H9 (cell line): ENCODE measurements around the gene DMAC2L. TPM values are rescaled to one million over a fixed set of nuclear protein-coding genes. Genes with fewer than 3 reads are reported as not detected.

Experiments used
- DNase-seq: peaks from one replicate; pipeline ENCODE4 v3.0.0-alpha.2; 2017
- H2AFZ ChIP-seq: one replicate; pipeline ENCODE4 v1.6.1; 2013; ENCODE audit warnings: mild to moderate bottlenecking, low read length, control low read depth, moderate library complexity
- H2AK5ac ChIP-seq: 2 replicates; pipeline ENCODE4 v1.6.1; 2013; ENCODE audit warnings: low read length, control low read depth, mixed read lengths; ENCODE audit not compliant: insufficient read length
- H2BK120ac ChIP-seq: one replicate; pipeline ENCODE4 v1.6.1; 2013; ENCODE audit warnings: low read depth, mild to moderate bottlenecking, low read length, control low read depth, inconsistent platforms; ENCODE audit not compliant: poor library complexity, severe bottlenecking
- H2BK12ac ChIP-seq: 2 replicates; pipeline ENCODE4 v1.6.1; 2013; ENCODE audit warnings: low read length, control low read depth, mixed read lengths, low read depth; ENCODE audit not compliant: insufficient read length
- H2BK15ac ChIP-seq: 2 replicates; pipeline ENCODE4 v1.6.1; 2013; ENCODE audit warnings: low read depth, low read length, control low read depth
- H2BK20ac ChIP-seq: one replicate; pipeline ENCODE4 v1.6.1; 2013; ENCODE audit warnings: low read depth, mild to moderate bottlenecking, low read length, control low read depth, inconsistent platforms; ENCODE audit not compliant: poor library complexity, severe bottlenecking
- H2BK5ac ChIP-seq: 2 replicates; pipeline ENCODE4 v1.6.1; 2013; ENCODE audit warnings: low read length, control low read depth, mixed read lengths; ENCODE audit not compliant: insufficient read length
- H3K14ac ChIP-seq: 2 replicates; pipeline ENCODE4 v1.6.1; 2013; ENCODE audit warnings: low read length, control low read depth; ENCODE audit not compliant: insufficient read depth
- H3K18ac ChIP-seq: 2 replicates; pipeline ENCODE4 v1.6.1; 2013; ENCODE audit warnings: low read depth, mild to moderate bottlenecking, mixed read lengths, low read length, control low read depth; ENCODE audit not compliant: insufficient read length
- H3K23ac ChIP-seq: 2 replicates; pipeline ENCODE4 v1.6.1; 2013; ENCODE audit warnings: low read length, control low read depth, mixed read lengths, low read depth; ENCODE audit not compliant: insufficient read length
- H3K23me2 ChIP-seq: 2 replicates; pipeline ENCODE4 v1.6.1; 2013; ENCODE audit warnings: low read depth, mild to moderate bottlenecking, mixed read lengths, low read length, control low read depth; ENCODE audit not compliant: insufficient read length, poor library complexity, severe bottlenecking
- H3K27ac ChIP-seq: 2 replicates; pipeline ENCODE4 v1.5.1; 2013; ENCODE audit warnings: low read length, control low read depth, mixed read lengths, low read depth; ENCODE audit not compliant: insufficient read length
- H3K27me3 ChIP-seq: 2 replicates; pipeline ENCODE4 v1.6.1; 2013; ENCODE audit warnings: low read length, control low read depth, inconsistent platforms; ENCODE audit not compliant: insufficient read depth
- H3K4ac ChIP-seq: 2 replicates; pipeline ENCODE4 v1.6.1; 2013; ENCODE audit warnings: low read depth, mild to moderate bottlenecking, control low read depth, inconsistent platforms, low read length, moderate library complexity
- H3K4me1 ChIP-seq: 2 replicates; pipeline ENCODE4 v1.6.1; 2013; ENCODE audit warnings: low read length, control low read depth, inconsistent platforms; ENCODE audit not compliant: insufficient read depth
- H3K4me2 ChIP-seq: 2 replicates; pipeline ENCODE4 v1.6.1; 2013; ENCODE audit warnings: low read length, control low read depth, mixed read lengths; ENCODE audit not compliant: insufficient read length, insufficient read depth
- H3K56ac ChIP-seq: 2 replicates; pipeline ENCODE4 v1.6.1; 2013; ENCODE audit warnings: low read depth, mild to moderate bottlenecking, mixed read lengths, low read length, control low read depth; ENCODE audit not compliant: insufficient read length
- H3K79me1 ChIP-seq: 2 replicates; pipeline ENCODE4 v1.6.1; 2013; ENCODE audit warnings: low read depth, mild to moderate bottlenecking, moderate library complexity, low read length, control low read depth, inconsistent platforms; ENCODE audit not compliant: insufficient read depth, poor library complexity, severe bottlenecking
- H3K79me2 ChIP-seq: 2 replicates; pipeline ENCODE4 v1.6.1; 2013; ENCODE audit warnings: low read length, control low read depth, inconsistent platforms; ENCODE audit not compliant: insufficient read depth
- H3K9ac ChIP-seq: 2 replicates; pipeline ENCODE4 v1.6.1; 2013; ENCODE audit warnings: low read length, control low read depth, mixed read lengths; ENCODE audit not compliant: insufficient read length; ENCODE audit errors: extremely low read depth
- H3K9me3 ChIP-seq: one replicate; pipeline ENCODE4 v1.6.1; 2013; ENCODE audit warnings: low read depth, low read length, inconsistent platforms; ENCODE audit not compliant: control insufficient read depth
- H3T11ph ChIP-seq: one replicate; pipeline ENCODE4 v1.6.1; 2013; ENCODE audit warnings: mild to moderate bottlenecking, low read length, control low read depth, inconsistent platforms
- H4K20me1 ChIP-seq: one replicate; pipeline ENCODE4 v1.6.1; 2013; ENCODE audit not compliant: control insufficient read depth, insufficient read length, insufficient read depth
- H4K5ac ChIP-seq: 2 replicates; pipeline ENCODE4 v1.6.1; 2013; ENCODE audit warnings: low read depth, mild to moderate bottlenecking, mixed read lengths, low read length, control low read depth; ENCODE audit not compliant: insufficient read length
- H4K8ac ChIP-seq: replicated peaks from 2 replicates; pipeline ENCODE4 v1.6.1; 2013; ENCODE audit warnings: low read length, control low read depth, mixed read lengths, low read depth; ENCODE audit not compliant: insufficient read length
- H4K91ac ChIP-seq: 2 replicates; pipeline ENCODE4 v1.6.1; 2013; ENCODE audit warnings: low read depth, mild to moderate bottlenecking, moderate library complexity, mixed read lengths, low read length, control low read depth; ENCODE audit not compliant: insufficient read length
- H3K27ac Mint-ChIP-seq, 3 experiments: 2 replicates in 2 of 3; 3 replicates in 1 of 3; pipeline ENCODE4 v1.8.0; 2020 to 2021; ENCODE audit warnings: mixed read lengths in 3 of 3, mild to moderate bottlenecking in 1 of 3, moderate library complexity in 1 of 3
- H3K27me3 Mint-ChIP-seq: 2 replicates; pipeline ENCODE4 v1.8.0; 2021; ENCODE audit warnings: low read depth, mild to moderate bottlenecking, moderate library complexity, mixed read lengths
- H3K36me3 Mint-ChIP-seq, 3 experiments: 2 replicates in 2 of 3; 3 replicates in 1 of 3; pipeline ENCODE4 v1.8.0; 2020 to 2021; ENCODE audit warnings: low read depth in 3 of 3, mixed read lengths in 3 of 3; ENCODE audit not compliant: insufficient read depth in 1 of 3
- H3K4me1 Mint-ChIP-seq, 2 experiments: 2 replicates each; pipeline ENCODE4 v1.8.0; 2020; ENCODE audit warnings: mixed read lengths in 2 of 2
- H3K4me3 Mint-ChIP-seq, 2 experiments: 2 replicates in 1 of 2; 3 replicates in 1 of 2; pipeline ENCODE4 v1.8.0; 2020 to 2021; ENCODE audit warnings: mild to moderate bottlenecking in 2 of 2, mixed read lengths in 2 of 2, moderate library complexity in 1 of 2
- H3K9me3 Mint-ChIP-seq, 2 experiments: 2 replicates in 1 of 2; 3 replicates in 1 of 2; pipeline ENCODE4 v1.8.0; 2020; ENCODE audit warnings: mild to moderate bottlenecking in 2 of 2, mixed read lengths in 2 of 2, moderate library complexity in 1 of 2
- total RNA-seq: library from RNA; stranded (reverse); gene quantifications from 2 replicates; pipeline ENCODE4 v1.2.1, GENCODE V29; 2021
- TF ChIP-seq, protein P1 (sequence below): fragments of 200-600 bp; sonication (generic); conservative IDR thresholded peaks from 3 replicates; pipeline ENCODE4 v1.8.0; 2021; ENCODE audit warnings: antibody characterized with exemption, mild to moderate bottlenecking

Gene DMAC2L
- total RNA-seq, 1 experiment from 2014 or later: 22.4 TPM

DNA sequence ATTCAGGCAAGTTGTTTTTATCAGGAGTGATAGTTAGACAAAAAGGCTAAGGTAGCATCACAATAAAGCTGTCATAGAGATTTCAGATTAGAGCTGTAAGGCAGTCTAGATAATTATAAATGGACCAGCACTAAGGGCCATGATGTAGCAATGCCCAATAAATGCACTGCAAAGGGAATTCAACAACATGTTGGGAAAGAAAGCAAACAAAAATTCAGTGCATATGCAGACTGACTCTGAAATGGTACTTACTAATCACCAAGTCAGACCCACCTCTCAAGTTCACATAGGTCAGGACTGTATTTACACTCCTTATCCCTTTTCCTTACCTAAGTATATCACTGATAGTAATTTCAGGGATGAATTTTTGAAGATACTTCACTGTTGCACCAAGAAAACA lies 47.1 kb upstream of the DMAC2L start:
- H3K4me1 Mint-ChIP-seq: no peaks in the 10 kb centered on the region
- H2BK5ac ChIP-seq: no peak overlapping the region
- H3K9me3 ChIP-seq: no peaks in the 10 kb centered on the region
- H3T11ph ChIP-seq: no peak overlapping the region
- no peaks in the 10 kb centered on the region for H3K9me3 Mint-ChIP-seq
- H2AK5ac ChIP-seq: no peak overlapping the region
- no peak overlapping the region for H3K27ac ChIP-seq
- H3K4me2 ChIP-seq: no peak overlapping the region
- H4K5ac ChIP-seq: no peak overlapping the region
- H3K27me3 ChIP-seq: no peaks in the 10 kb centered on the region
- no peak overlapping the region for H3K56ac ChIP-seq
- peaks cover 1 to 39% (median 13%) of the 10 kb centered on the region in 3 experiments; a peak in 5 of 7 replicates for H3K36me3 Mint-ChIP-seq
- H3K18ac ChIP-seq: no peak overlapping the region
- no peak overlapping the region for H2BK120ac ChIP-seq
- no peak overlapping the region for H3K4ac ChIP-seq
- TF ChIP-seq, protein P1, sequence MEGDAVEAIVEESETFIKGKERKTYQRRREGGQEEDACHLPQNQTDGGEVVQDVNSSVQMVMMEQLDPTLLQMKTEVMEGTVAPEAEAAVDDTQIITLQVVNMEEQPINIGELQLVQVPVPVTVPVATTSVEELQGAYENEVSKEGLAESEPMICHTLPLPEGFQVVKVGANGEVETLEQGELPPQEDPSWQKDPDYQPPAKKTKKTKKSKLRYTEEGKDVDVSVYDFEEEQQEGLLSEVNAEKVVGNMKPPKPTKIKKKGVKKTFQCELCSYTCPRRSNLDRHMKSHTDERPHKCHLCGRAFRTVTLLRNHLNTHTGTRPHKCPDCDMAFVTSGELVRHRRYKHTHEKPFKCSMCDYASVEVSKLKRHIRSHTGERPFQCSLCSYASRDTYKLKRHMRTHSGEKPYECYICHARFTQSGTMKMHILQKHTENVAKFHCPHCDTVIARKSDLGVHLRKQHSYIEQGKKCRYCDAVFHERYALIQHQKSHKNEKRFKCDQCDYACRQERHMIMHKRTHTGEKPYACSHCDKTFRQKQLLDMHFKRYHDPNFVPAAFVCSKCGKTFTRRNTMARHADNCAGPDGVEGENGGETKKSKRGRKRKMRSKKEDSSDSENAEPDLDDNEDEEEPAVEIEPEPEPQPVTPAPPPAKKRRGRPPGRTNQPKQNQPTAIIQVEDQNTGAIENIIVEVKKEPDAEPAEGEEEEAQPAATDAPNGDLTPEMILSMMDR: no peak
- no peaks in the 10 kb centered on the region for H3K79me2 ChIP-seq
- no peak overlapping the region for H3K27ac Mint-ChIP-seq
- H4K20me1 ChIP-seq: no peaks in the 10 kb centered on the region
- DNase-seq: no peak
- no peak overlapping the region for H3K9ac ChIP-seq
- H3K14ac ChIP-seq: no peak overlapping the region
- no peak overlapping the region for H3K23ac ChIP-seq
- H3K79me1 ChIP-seq: no peaks in the 10 kb centered on the region
- H2BK15ac ChIP-seq: no peak overlapping the region
- H3K4me3 Mint-ChIP-seq: no peak overlapping the region
- no peaks in the 10 kb centered on the region for H3K23me2 ChIP-seq
- no peak overlapping the region for H4K91ac ChIP-seq
- no peak overlapping the region for H4K8ac ChIP-seq
- H3K4me1 ChIP-seq: no peaks in the 10 kb centered on the region
- H2AFZ ChIP-seq: no peak overlapping the region
- H2BK12ac ChIP-seq: no peak overlapping the region
- H3K27me3 Mint-ChIP-seq: no peaks in the 10 kb centered on the region
- no peak overlapping the region for H2BK20ac ChIP-seq
